ENCODE results near the gene GNS.
"Not testable (repeated sequence)": the region's sequence is repeated elsewhere in the genome, so short reads cannot be mapped to it uniquely, and the experiment has no call there.

Gene GNS

DNA sequence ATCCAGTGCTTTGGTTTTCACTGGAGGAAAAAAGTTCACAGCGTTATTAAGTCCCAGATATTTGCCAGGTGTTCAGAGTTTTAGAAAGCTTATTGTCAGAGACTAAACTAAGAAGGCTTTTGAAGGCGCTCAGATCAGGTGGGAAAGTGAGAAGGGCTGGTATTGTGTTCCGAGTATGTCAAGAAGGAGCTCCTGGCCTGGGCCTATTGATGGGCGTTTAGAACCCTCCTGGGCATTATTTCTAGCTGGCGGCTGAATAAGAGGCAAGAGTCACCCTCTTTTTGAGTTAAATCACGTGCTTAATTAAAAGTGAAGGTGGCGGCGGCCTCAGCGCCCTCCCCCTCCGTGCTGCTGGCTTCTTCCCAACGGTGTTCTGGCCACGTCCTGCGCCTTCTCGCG, 20.9 kb upstream of the GNS start:
- DNase-seq (ENCODE audit: low read depth in 3 of 3, low spot score in 1 of 3) = no peak

DNA sequence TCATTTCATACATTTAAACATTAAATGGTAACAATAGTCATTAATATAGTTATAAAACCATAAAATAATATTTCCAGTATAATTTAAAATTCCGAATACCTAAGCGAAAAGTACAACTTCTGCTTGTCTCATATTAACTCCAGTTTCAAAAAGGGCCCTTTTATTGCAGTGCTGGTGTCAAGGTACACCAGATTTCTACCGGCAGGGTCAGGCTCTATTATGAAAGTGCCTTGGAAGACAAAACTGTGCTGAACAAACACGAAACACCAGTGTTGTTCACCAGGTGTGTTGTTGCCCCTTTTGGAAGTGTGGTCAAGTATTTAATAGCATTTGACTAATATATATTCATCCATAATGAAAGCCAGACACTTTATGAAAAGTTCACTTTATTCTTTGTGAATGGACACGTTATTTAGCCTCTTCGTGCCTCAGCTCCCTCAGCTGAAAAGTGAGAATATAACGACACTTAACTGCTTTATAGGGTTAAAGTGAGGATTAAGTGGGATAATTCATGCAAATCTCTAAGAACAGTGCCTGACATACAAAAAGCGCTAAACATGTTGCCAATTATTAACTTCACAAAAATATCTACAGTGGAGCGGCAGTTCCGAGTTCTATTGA, 20.3 kb upstream of the GNS start:
- DNase-seq (ENCODE audit: low read depth in 3 of 3, low spot score in 1 of 3) = no peak

DNA sequence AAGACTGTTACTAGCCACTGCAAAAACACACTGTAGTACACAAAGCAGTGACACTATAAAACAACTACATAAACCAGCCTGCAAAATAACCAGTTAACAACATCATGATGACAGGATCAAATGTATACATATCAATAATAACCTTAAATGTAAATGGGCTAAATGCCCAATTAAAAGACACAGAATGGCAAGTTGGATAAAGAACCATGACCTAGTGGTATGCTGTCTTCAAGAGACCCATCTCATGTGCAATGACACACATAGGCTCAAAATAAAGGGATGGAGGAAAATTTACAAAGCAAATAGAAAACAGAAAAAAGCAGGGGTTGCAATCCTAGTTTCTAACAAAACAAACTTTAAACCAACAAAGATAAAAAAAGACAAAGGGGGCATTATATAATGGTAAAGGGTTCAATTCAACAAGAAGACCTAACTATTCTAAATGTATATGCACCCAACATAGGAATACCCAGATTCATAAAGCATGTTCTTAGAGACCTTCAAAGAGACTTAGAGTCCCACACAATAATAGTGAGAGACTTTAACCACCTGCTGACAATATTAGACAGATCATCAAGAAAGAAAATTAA, 16.0 kb upstream of the GNS start:
- not testable (repeated sequence) for DNase-seq (ENCODE audit: low read depth in 3 of 3, low spot score in 1 of 3)

- DNase-seq (ENCODE audit: low read depth in 3 of 3, low spot score in 1 of 3) = no peak
Observed at GRCh38 chr12:64773386-64773785, 14.2 kb upstream of the GNS start.

DNA sequence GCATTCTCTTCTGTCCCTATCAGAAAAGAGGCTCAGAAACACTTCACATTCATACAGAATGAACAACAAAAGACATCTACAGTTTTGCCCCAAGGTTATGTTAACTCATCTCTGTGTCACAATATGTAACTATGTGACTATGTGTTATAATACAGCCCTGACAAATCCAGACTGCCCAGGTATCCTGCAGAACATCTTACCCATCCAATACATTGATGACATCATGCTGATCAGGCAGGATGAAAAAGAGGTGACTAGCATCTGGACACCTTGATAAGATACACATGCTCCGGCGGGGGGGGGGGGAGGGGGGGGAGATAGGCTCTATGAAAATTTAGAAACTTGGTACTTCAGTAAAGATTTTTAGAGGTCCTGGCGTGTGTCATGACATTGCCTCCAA, 8.3 kb upstream of the GNS start:
- no peak for DNase-seq (ENCODE audit: low read depth in 3 of 3, low spot score in 1 of 3)

DNA sequence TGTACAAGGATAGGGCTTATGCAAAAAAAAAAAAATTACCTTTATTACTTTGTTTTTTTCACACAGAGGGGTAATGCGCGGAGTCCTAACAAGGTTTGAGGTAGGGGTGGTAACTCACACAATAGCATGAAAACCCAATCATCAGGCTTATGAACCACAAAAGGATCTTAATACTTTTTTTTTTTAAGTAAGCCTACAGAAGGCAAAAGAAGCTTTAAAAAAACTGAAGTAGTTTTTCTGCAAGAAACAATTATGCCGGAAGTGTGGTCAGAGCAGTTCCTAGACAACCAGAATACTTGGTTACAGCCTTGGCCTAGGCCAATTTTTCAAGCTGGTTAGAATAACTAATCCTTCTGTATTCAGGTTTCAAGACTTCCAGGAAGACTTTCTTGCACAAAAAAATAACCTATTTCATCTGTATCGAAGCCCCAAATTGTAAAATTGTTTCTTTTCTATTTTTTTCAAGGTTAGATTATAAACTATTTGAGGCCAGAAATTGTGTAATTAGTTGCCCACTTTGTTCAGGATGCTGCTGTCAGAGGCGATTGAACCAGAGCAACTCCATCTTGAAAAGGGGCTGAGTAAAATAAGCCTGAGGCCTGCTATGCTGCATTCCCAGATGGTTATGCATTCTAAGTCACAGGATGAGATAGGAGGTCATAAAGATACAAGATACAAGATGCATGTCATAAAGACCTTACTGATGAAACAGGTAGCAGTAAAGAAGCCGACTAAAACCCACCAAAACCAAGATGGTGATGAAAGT, 1.8 kb upstream of the GNS start:
- no peak for DNase-seq (ENCODE audit: low read depth in 3 of 3, low spot score in 1 of 3)

- no peak for DNase-seq (ENCODE audit: low read depth in 3 of 3, low spot score in 1 of 3)
Observed at GRCh38 chr12:64757771-64758170, 1.4 kb downstream of the GNS start.

- DNase-seq (ENCODE audit: low read depth in 3 of 3, low spot score in 1 of 3) = no peak
Observed at GRCh38 chr12:64756376-64756775, 2.8 kb downstream of the GNS start.

GRCh38 chr12:64753427-64753826, 5.8 kb downstream of the GNS start:
- no peak for DNase-seq (ENCODE audit: low read depth in 3 of 3, low spot score in 1 of 3)

DNA sequence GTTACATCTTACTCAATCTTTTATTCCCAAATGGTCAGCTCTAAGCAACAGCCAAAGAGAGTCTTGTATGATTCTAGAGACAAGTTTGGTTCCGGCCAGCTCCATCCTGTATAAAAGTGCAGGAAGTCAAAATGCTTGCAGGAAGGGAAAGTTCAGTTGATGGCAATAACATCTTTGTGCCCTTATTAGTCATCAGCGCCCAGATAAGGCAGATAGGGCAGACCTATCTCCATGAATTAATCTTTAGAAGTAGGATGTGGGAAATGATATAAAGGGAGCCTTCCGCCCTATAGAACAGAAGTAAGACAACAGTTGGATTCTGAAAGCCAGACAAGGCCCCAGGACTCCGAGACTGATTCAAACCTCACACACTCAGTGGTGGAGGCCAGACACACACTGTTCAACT, 6.4 kb downstream of the GNS start:
- no peak for DNase-seq (ENCODE audit: low read depth in 3 of 3, low spot score in 1 of 3)

DNA sequence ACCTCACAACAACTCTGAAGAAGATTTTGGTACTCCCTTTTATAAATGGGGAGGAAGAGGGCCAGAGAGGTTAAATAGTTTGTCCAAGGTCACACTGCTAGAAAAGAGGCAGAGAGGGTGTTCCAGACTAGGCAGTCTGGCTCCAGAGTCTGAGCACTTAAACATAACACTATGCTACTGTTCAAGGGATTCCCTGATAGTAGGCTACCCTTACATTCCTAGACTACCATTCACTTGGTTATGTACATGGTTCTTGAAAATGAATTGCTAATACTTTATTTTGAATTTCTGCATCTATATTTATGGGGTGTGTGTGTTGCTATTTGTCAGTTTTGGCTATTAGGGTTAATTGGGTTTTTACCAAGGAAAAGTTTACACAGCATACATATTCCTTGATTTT, 7.2 kb downstream of the GNS start:
- no peak for DNase-seq (ENCODE audit: low read depth in 3 of 3, low spot score in 1 of 3)

DNA sequence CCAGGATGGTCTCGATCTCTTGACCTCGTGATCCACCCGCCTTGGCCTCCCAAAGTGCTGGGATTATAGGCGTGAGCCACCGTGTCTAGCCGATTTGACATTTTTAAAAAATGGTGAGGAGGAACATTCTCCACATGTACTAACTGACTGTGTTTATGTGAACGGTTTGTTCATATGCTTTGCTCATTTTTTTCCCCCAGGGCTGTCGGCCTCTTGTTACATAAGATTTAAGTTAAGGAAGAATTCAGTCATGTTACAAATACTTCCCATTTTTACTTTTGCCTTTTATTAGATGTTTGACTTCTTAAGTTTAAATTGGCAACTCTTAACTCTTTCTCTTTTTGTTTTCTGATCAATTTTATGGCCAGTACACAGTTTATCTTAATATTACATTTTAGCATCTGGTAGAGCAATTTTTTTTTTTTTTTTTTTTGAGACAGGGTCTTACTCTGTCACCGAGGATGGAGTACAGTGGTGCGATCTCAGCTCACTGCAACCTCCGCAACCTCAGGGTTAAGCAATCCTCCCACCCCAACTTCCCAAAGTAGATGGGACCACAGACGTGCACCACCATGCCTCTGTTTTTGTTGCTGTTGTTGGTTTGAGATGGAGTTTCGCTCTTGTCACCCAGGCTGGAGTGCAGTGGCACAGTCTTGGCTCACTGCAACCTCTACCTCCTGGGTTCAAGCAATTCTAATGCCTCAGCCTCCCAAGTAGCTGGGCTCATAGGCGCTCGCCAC, 9.6 kb downstream of the GNS start:
- DNase-seq (ENCODE audit: low read depth in 3 of 3, low spot score in 1 of 3) = no peak

- DNase-seq (ENCODE audit: low read depth in 3 of 3, low spot score in 1 of 3) = no peak
Observed at GRCh38 chr12:64747695-64748094, 11.5 kb downstream of the GNS start.

DNA sequence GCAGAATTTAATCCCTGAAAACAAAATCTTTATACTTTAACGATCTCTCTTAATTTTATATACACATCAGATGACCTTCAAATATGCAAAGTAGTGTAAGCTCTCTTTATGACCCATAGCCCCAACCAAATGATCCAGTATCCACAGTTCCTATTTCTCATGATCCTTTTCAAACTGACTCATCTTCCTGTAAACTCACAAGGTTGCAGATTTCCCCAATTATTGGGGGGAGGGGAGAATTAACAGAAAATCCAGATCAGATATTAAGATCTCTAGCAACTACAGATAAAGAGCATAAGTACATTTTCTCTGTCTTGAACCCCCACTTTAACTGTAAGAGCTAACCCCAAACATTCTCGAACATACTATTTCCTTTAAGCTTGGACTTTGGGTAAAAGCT, 12.5 kb downstream of the GNS start:
- DNase-seq (ENCODE audit: low read depth in 3 of 3, low spot score in 1 of 3) = no peak

DNA sequence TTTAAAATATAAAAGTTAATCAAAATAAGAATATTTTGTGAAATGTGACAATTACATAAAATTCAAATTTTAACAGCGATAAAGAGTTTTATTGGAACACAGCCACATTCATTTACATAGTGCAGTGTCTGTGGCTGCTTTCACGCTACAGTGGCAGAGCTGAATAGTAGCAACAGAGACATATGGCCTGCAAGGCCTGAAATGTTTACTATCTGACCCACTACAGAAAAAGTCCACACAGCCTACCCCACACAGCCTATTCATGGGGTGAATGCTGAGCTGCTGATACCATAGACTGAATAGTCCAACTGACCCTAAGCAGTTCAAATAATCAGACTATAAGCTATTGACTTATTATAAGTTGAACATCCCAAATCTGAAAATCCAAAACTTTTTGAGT, 13.2 kb downstream of the GNS start:
- DNase-seq (ENCODE audit: low read depth in 3 of 3, low spot score in 1 of 3) = no peak

DNA sequence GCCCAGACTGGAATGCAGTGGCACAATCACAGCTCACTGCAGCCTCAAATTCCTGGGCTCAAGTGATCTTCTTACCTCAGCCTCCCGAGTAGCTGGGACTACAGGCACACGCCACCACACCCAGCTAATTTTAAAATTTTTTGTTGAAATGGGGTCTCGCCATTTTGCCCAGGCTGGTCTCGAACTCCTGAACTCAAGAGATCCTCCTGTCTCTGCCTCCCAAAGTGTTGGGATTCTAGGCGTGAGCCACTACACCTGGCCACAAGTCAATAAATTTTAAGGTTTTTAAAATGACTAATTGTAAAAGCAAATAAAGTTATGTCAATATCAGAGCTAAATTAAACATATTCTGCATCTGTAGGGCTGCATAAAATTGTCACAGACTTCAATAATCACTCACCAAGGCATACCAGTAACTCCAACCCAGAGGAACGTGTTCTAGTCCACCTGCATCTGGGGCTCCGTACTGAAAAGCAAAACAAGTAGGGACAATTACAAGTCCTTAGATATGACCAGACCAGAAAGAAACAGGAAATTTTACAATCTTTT, 13.9 kb downstream of the GNS start:
- no peak for DNase-seq (ENCODE audit: low read depth in 3 of 3, low spot score in 1 of 3)

DNA sequence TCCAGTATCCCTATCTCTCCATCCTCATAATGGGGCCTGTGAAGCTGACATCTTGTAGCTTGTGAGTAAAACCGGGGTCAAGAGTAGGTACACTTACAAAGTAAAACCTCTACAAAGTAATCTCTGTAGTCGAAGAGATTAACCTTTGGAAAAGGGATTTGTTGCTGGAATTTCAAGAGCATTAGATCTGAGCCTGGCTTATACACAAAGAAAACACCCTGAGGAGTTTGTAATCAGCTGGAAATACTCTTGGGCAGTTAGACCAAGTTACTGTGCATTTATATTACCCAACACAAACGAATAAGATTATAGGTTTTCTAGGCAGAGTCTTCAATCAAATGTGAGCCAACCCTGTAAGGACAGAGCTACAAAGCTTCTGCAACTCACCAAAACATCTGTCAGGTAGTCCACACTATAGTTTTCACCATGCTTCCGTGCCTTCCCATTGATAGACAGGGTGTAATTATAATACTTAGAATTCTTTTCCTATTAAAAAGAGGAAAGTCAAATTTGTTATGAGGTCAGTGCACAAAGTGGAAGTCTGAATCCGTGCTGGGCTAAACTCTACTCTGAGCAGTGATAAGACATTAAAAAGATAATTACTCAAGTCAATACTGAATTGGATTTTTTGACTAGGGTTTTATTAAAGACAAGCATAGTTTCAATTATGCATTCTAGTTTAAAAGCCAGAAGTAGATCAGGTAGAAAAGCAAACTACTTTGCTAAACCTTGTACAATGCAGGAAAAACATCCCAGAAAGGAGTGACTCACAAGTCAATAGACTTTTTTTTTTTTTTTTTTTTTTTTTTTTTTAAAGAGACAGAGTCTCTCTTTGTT, 14.6 kb downstream of the GNS start:
- DNase-seq (ENCODE audit: low read depth in 3 of 3, low spot score in 1 of 3) = no peak

GRCh38 chr12:64743206-64743605, 16.0 kb downstream of the GNS start:
- DNase-seq (ENCODE audit: low read depth in 3 of 3, low spot score in 1 of 3) = no peak

DNA sequence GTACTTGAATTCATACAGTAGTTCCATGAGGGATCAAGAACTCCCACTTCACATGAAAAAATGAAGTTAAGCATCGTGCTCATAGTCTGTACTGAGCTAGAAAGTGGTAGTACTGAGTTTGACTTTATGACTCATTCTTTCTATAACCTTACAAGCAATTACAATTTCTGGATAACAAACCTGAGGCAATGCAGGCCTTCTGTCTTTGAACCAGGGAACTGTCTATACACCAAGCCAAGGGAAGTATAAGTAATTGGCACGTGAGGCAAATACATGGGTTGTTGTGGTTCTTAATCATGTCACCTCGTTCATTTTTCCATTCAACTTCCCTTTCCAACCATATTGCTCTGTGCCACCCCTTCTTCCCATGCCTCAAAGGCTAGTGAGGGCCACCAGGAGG, 16.8 kb downstream of the GNS start:
- DNase-seq (ENCODE audit: low read depth in 3 of 3, low spot score in 1 of 3) = no peak

- no peak for DNase-seq (ENCODE audit: low read depth in 3 of 3, low spot score in 1 of 3)
Observed at GRCh38 chr12:64740646-64741045, 18.6 kb downstream of the GNS start.

GRCh38 chr12:64739778-64740177, 19.4 kb downstream of the GNS start:
- no peak for DNase-seq (ENCODE audit: low read depth in 3 of 3, low spot score in 1 of 3)
